Measurements from ENCODE around the gene ACSBG1. TPM values are rescaled to one million over a fixed set of nuclear protein-coding genes. Genes with fewer than 3 reads are reported as not detected.
A peak's percentile ranks its signal among the peaks of the same experiment; 100 is the strongest.

Gene ACSBG1
- total and polyA plus RNA-seq, 10 of the 15 experiments (the other 5 are each of a cell fraction or from before 2014, with no cell fraction given), result 0.11 to 0.75 (median 0.42) TPM

GRCh38 chr15:78131295-78132061, 102.9 kb downstream of the ACSBG1 start, which contains the start of gene CIB2 (continued):
- no peak for TF ChIP-seq PBX3 (IDR thresholded peaks at IDR 0.05; ENCODE audit: insufficient replicate concordance, low read depth, low read length)
- TF ChIP-seq ZNF592 (IDR thresholded peaks at IDR 0.05), result peak; percentile 81; the same call in 1 of the 2 replicates
- no peak for TF ChIP-seq POLR2AphosphoS2 (IDR thresholded peaks at IDR 0.05; ENCODE audit: low read depth, low read length)
- no peak for TF ChIP-seq E2F8 (IDR thresholded peaks at IDR 0.05; ENCODE audit: low read depth, partially characterized antibody)
- TF ChIP-seq PRDM15 (CRISPR knock-in tag; IDR thresholded peaks at IDR 0.05), result no peak
- peak; percentile 89 for TF ChIP-seq DPF2 (IDR thresholded peaks at IDR 0.05)
- TF ChIP-seq TAF1 (IDR thresholded peaks at IDR 0.05; ENCODE audit: borderline replicate concordance, low read depth, low read length), result no peak; the same call in 1 of the 2 replicates
- no peak for TF ChIP-seq ZNF384 (IDR thresholded peaks at IDR 0.05; ENCODE audit: borderline replicate concordance, low read depth, low read length)
- TF ChIP-seq CHD1 (IDR thresholded peaks at IDR 0.05; ENCODE audit: low read depth, low read length), result no peak
- TF ChIP-seq POLR2A (IDR thresholded peaks at IDR 0.05; ENCODE audit: low read depth, low read length), result peak; percentile 80
- no peak; the same call in 2 of the 3 replicates for TF ChIP-seq POU2F2 (IDR thresholded peaks at IDR 0.05; ENCODE audit: borderline replicate concordance, low read depth, low read length)
- TF ChIP-seq SPI1 (IDR thresholded peaks at IDR 0.05; ENCODE audit: borderline replicate concordance, insufficient read depth, low read depth, low read length), result no peak
- TF ChIP-seq NFYA (IDR thresholded peaks at IDR 0.05; ENCODE audit: borderline replicate concordance, low read depth, low read length), result no peak
- TF ChIP-seq IRF5 (IDR thresholded peaks at IDR 0.05; ENCODE audit: borderline replicate concordance), result no peak

Measured in GM12878 (cell line).